ENCODE data around the gene CDKAL1. TPM values are rescaled to one million over a fixed set of nuclear protein-coding genes. Genes with fewer than 3 reads are reported as not detected.

CDKAL1 gene
- total and polyA plus RNA-seq, 2 donors (not counting 3 experiments of a cell fraction or from before 2014, with no cell fraction given): 6.1 to 20.5 TPM

DNA sequence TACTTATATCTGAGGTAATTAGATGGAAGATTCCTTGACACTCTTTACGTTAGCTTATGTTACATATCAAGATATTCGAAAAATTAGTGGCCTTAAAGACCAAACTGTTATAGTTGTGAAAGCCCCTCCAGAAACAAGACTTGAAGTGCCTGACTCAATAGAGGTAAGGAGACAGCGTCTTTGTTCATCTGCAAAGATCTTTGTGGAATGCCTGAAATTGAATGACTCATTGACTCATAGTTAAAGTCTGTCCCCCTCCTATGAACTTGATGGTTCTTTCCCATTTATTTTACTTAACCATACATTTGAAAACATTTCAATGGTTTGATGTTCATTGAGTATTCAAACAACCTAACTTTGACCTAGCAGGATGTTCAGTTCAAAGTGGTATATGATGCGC is 47.6 kb upstream of the CDKAL1 start:
- Histone ChIP-seq H4K20me1 (replicated peaks; ENCODE audit: control insufficient read depth, extremely low read depth, insufficient read depth, low read length) (no peaks in the 10 kb centered on the region), H3K27ac (ENCODE audit: insufficient read depth, low read depth, low read length) (no peak overlapping the region), H3K36me3 (ENCODE audit: control insufficient read depth in 2 of 2, extremely low read depth in 1 of 2, insufficient read depth in 2 of 2, low read length in 2 of 2) (peaks cover 14 to 17% of the 10 kb centered on the region in 2 experiments), H3K4me3 (replicated peaks in 1 of 3; ENCODE audit: insufficient read depth in 1 of 3, low read depth in 1 of 3, low read length in 3 of 3) (no peak overlapping the region), H3K4me1 (ENCODE audit: control insufficient read depth, extremely low read depth, insufficient read depth, low read length) (peaks cover 4% of the 10 kb centered on the region), H3K9me3 (replicated peaks; ENCODE audit: control insufficient read depth, insufficient read depth, low read length) (no peaks in the 10 kb centered on the region), H3K27me3 (ENCODE audit: control insufficient read depth in 2 of 2, insufficient read depth in 2 of 2, low read length in 2 of 2) (no peaks in the 10 kb centered on the region), H2AFZ (ENCODE audit: low read depth, low read length) (no peak overlapping the region), H3K9ac (replicated peaks; ENCODE audit: extremely low read depth, insufficient read depth, low read length) (no peak overlapping the region), H3K9me1 (replicated peaks; ENCODE audit: control insufficient read depth, extremely low read depth, insufficient read depth, low read length) (peaks cover 3% of the 10 kb centered on the region), H3K79me2 (ENCODE audit: control insufficient read depth, insufficient read depth, low read length) (peaks cover 1% of the 10 kb centered on the region), H3K4me2 (ENCODE audit: insufficient read depth, low read length) (no peak overlapping the region)
- POLR2A ChIA-PET: no interaction called here
- intact Hi-C loops (cut with micrococcal nuclease): loop anchor here (1.0 kb wide), 1 partner anchor 11 kb away; no protein-coding TSS in a partner anchor
- no peak for TF ChIP-seq JUN (IDR thresholded peaks at IDR 0.05; ENCODE audit: borderline replicate concordance, insufficient read depth, insufficient read length, low read depth)
- no peak for TF ChIP-seq POLR2AphosphoS5 (IDR thresholded peaks at IDR 0.05; ENCODE audit: insufficient read depth, low read depth, low read length)
- FAIRE-seq (no peak), DNase-seq (ENCODE audit: low read depth, low spot score) (no peak)
- dilution Hi-C loops (cut with MboI; ENCODE audit: extremely low pct_ligation_motif_present, low sequenced_read_pairs): no loop called here
- BruUV-seq (replicated peaks): no TSS peak
- CTCF ChIA-PET: no interaction called here

GRCh38 chr6:20487669-20488375 is 46.4 kb upstream of the CDKAL1 start:
- ChIA-PET CTCF (no interaction called here), POLR2A (no interaction called here)
- no peak overlapping the region for H3K4me2 ChIP-seq (ENCODE audit: insufficient read depth, low read length)
- FAIRE-seq (no peak), DNase-seq (ENCODE audit: low read depth, low spot score) (no peak)
- no peaks in the 10 kb centered on the region for H3K9me3 ChIP-seq (replicated peaks; ENCODE audit: control insufficient read depth, insufficient read depth, low read length)
- dilution Hi-C loops (cut with MboI; ENCODE audit: extremely low pct_ligation_motif_present, low sequenced_read_pairs) (no loop called here), intact Hi-C loops (cut with micrococcal nuclease) (loop anchor here (1.0 kb wide), 1 partner anchor 9 kb away; no protein-coding TSS in a partner anchor)
- H3K9ac ChIP-seq (replicated peaks; ENCODE audit: extremely low read depth, insufficient read depth, low read length): no peak overlapping the region
- peaks cover 11 to 16% of the 10 kb centered on the region in 2 experiments for H3K36me3 ChIP-seq (ENCODE audit: control insufficient read depth in 2 of 2, extremely low read depth in 1 of 2, insufficient read depth in 2 of 2, low read length in 2 of 2)
- no TSS peak for BruUV-seq (replicated peaks)
- peaks cover 3% of the 10 kb centered on the region for H3K9me1 ChIP-seq (replicated peaks; ENCODE audit: control insufficient read depth, extremely low read depth, insufficient read depth, low read length)
- H3K27me3 ChIP-seq (ENCODE audit: control insufficient read depth in 2 of 2, insufficient read depth in 2 of 2, low read length in 2 of 2): no peaks in the 10 kb centered on the region
- no peak overlapping the region for H3K4me3 ChIP-seq (replicated peaks in 1 of 3; ENCODE audit: insufficient read depth in 1 of 3, low read depth in 1 of 3, low read length in 3 of 3)
- no peaks in the 10 kb centered on the region for H3K79me2 ChIP-seq (ENCODE audit: control insufficient read depth, insufficient read depth, low read length)
- H4K20me1 ChIP-seq (replicated peaks; ENCODE audit: control insufficient read depth, extremely low read depth, insufficient read depth, low read length): no peaks in the 10 kb centered on the region
- no peak for TF ChIP-seq MYC (IDR thresholded peaks at IDR 0.05; ENCODE audit: low read depth, low read length)
- H2AFZ ChIP-seq (ENCODE audit: low read depth, low read length): no peak overlapping the region
- H3K27ac ChIP-seq (ENCODE audit: insufficient read depth, low read depth, low read length): no peak overlapping the region
- peaks cover 4% of the 10 kb centered on the region for H3K4me1 ChIP-seq (ENCODE audit: control insufficient read depth, extremely low read depth, insufficient read depth, low read length)
